K562 (cell line): ENCODE data around the gene TMEM255A. TPM values are rescaled to one million over a fixed set of nuclear protein-coding genes. Genes with fewer than 3 reads are reported as not detected.
A peak's percentile ranks its signal among the peaks of the same experiment; 100 is the strongest.

ENCODE experiments used
- ATAC-seq: fragments of 200-7000 bp; cut with Tn5 transposase; 3 replicates; pipeline ENCODE4 v1.9.1; 2020; ENCODE audit warnings: moderate library complexity
- BruUV-seq: library from RNA; stranded (reverse); fragments of 400-500 nt; replicated peaks from 2 replicates; lab custom pipeline; 2021; lab: Mats Ljungman, UMichigan
- CTCF ChIA-PET: fragments of 300-600 bp; formaldehyde crosslinking; extraction: SDS; loops from one replicate; lab custom pipeline; 2021; ENCODE audit warnings: low intra/inter-chr PET ratio; lab: Yijun Ruan, JAX
- POLR2A ChIA-PET: fragments of 300-600, 350-650 bp; sonication (Branson Sonifier 250); formaldehyde crosslinking; extraction: SDS; loops from one replicate; lab custom pipeline; 2021; ENCODE audit warnings: antibody characterized with exemption, inconsistent platforms; lab: Yijun Ruan, JAX
- DNase-seq, 4 experiments: peaks; one replicate each; pipeline versions ENCODE4 v3.0.0 to v3.0.0-alpha.2; 2011 to 2018; ENCODE audit warnings: low spot score in 3 of 4, mixed read lengths in 3 of 4; ENCODE audit errors: extremely low read depth in 1 of 4
- FAIRE-seq: peaks from 2 replicates; lab custom pipeline; 2011; peaks lifted over from hg19 to GRCh38; lab: Jason Lieb, UNC
- H2AFZ ChIP-seq: 2 replicates; pipeline ENCODE4 v1.6.0; 2011; ENCODE audit warnings: low read depth, low read length, control low read depth, inconsistent platforms
- H3K27ac ChIP-seq: fragments of 200-600 bp; 3 replicates; pipeline ENCODE4 v1.8.0; 2011; ENCODE audit warnings: low read depth, mild to moderate bottlenecking, control low read depth, inconsistent platforms, low read length, moderate library complexity, mixed read lengths; ENCODE audit errors: extremely low read depth
- H3K27me3 ChIP-seq, 2 experiments: fragments of 300-600 bp in 1 of 2; 2 replicates in 1 of 2; 3 replicates in 1 of 2; pipeline versions ENCODE4 v1.6.0 to v1.8.0; 2011; ENCODE audit warnings: inconsistent platforms in 2 of 2, low read length in 2 of 2, mild to moderate bottlenecking in 1 of 2, mixed read lengths in 1 of 2, moderate library complexity in 1 of 2; ENCODE audit not compliant: control insufficient read depth in 2 of 2, insufficient read depth in 2 of 2
- H3K36me3 ChIP-seq: fragments of 300-600 bp; 3 replicates; pipeline ENCODE4 v1.8.0; 2011; ENCODE audit warnings: mild to moderate bottlenecking, low read length, inconsistent platforms; ENCODE audit not compliant: control insufficient read depth, insufficient read depth
- H3K4me1 ChIP-seq, 2 experiments: fragments of 200-600 bp in 1 of 2; replicated peaks in 1 of 2; 2 replicates in 1 of 2; 3 replicates in 1 of 2; pipeline versions ENCODE4 v1.5.1 to v1.8.0; 2011; ENCODE audit warnings: inconsistent platforms in 2 of 2, low read length in 2 of 2, mild to moderate bottlenecking in 1 of 2, mixed read lengths in 1 of 2, moderate library complexity in 1 of 2; ENCODE audit not compliant: control insufficient read depth in 2 of 2, insufficient read depth in 2 of 2
- H3K4me2 ChIP-seq: 2 replicates; pipeline ENCODE4 v1.6.1; 2011; ENCODE audit warnings: low read length, control low read depth, inconsistent platforms, mixed read lengths; ENCODE audit not compliant: insufficient read depth
- H3K4me3 ChIP-seq: fragments of 200-600 bp; sonication (generic), shearing (Covaris generic); 2 replicates; pipeline ENCODE4 v1.5.1; 2016; ENCODE audit warnings: control low read depth, inconsistent platforms
- H3K79me2 ChIP-seq: fragments of 200-600 bp; 3 replicates; pipeline ENCODE4 v1.8.0; 2011; ENCODE audit warnings: low read length, inconsistent platforms; ENCODE audit not compliant: control insufficient read depth, insufficient read depth
- H3K9ac ChIP-seq, 2 experiments: 2 replicates each; pipeline versions ENCODE4 v1.6.0 to v1.6.1; 2011; ENCODE audit warnings: low read depth in 2 of 2, low read length in 2 of 2, control low read depth in 1 of 2, inconsistent platforms in 1 of 2, mild to moderate bottlenecking in 1 of 2, mixed read lengths in 1 of 2; ENCODE audit not compliant: insufficient read depth in 1 of 2
- H3K9me1 ChIP-seq: one replicate; pipeline ENCODE4 v1.6.0; 2011; ENCODE audit warnings: inconsistent platforms, mild to moderate bottlenecking, low read length, moderate library complexity; ENCODE audit not compliant: control insufficient read depth, insufficient read depth
- H3K9me3 ChIP-seq: replicated peaks from 2 replicates; pipeline ENCODE4 v1.5.1; 2011; ENCODE audit warnings: low read depth, low read length, inconsistent platforms; ENCODE audit not compliant: control insufficient read depth, insufficient read depth
- H4K20me1 ChIP-seq: replicated peaks from 2 replicates; pipeline ENCODE4 v1.6.1; 2011; ENCODE audit warnings: low read length, inconsistent platforms, mixed read lengths; ENCODE audit not compliant: control insufficient read depth, insufficient read depth
- ARHGAP35 ChIP-seq: fragments of 450-650 bp; IDR thresholded peaks from 2 replicates; pipeline ENCODE4 v1.6.1; 2018; ENCODE audit not compliant: partially characterized antibody
- BACH1 ChIP-seq: fragments of 200-800 bp; sonication (Bioruptor generic); IDR thresholded peaks from 2 replicates; pipeline ENCODE4 v1.6.1; 2016; ENCODE audit warnings: missing genetic modification characterization, missing compliant biosample characterization
- CTBP1 ChIP-seq: fragments of 450-650 bp; IDR thresholded peaks from 2 replicates; pipeline ENCODE4 v1.6.1; 2016; ENCODE audit warnings: borderline replicate concordance
- EGR1 ChIP-seq: fragments of 450-650 bp; conservative IDR thresholded peaks from 2 replicates; pipeline ENCODE4 v1.6.1; 2017; ENCODE audit warnings: mild to moderate bottlenecking
- EWSR1 ChIP-seq: fragments of 450-650 bp; IDR thresholded peaks from 2 replicates; pipeline ENCODE4 v1.6.1; 2018; ENCODE audit warnings: borderline replicate concordance, mild to moderate bottlenecking, low read depth, moderate library complexity; ENCODE audit not compliant: partially characterized antibody
- GATAD2B ChIP-seq: fragments of 450-650 bp; IDR thresholded peaks from 2 replicates; pipeline ENCODE4 v1.6.1; 2017; ENCODE audit warnings: mild to moderate bottlenecking, borderline replicate concordance
- HOXB6 ChIP-seq: fragments of 250-450 bp; sonication (Bioruptor Pico); IDR thresholded peaks from 2 replicates; pipeline ENCODE4 v1.5.1; 2022; ENCODE audit warnings: mild to moderate bottlenecking, borderline replicate concordance
- MAFF ChIP-seq: IDR thresholded peaks from 2 replicates; pipeline ENCODE4 v1.6.1; 2012; ENCODE audit warnings: low read length, improper control_type of control experiment
- MBD1 ChIP-seq: fragments of 250-450 bp; sonication (Bioruptor Pico); IDR thresholded peaks from 2 replicates; pipeline ENCODE4 v1.8.0; 2022; ENCODE audit warnings: inconsistent platforms
- SRSF9 ChIP-seq: fragments of 200-400 bp; formaldehyde crosslinking; IDR thresholded peaks from 2 replicates; pipeline ENCODE4 v1.6.1; 2017; ENCODE audit warnings: low read depth, low read length, borderline replicate concordance
- TEAD2 ChIP-seq: fragments of 450-650 bp; IDR thresholded peaks from 2 replicates; pipeline ENCODE4 v1.6.1; 2016; ENCODE audit warnings: missing genetic modification characterization, control low read depth, missing compliant biosample characterization
- ZKSCAN3 ChIP-seq: fragments of 250-450 bp; sonication (Bioruptor Pico); IDR thresholded peaks from 2 replicates; pipeline ENCODE4 v1.4.0; 2020
- ZNF431 ChIP-seq: sonication (generic); formaldehyde crosslinking; IDR thresholded peaks from 2 replicates; pipeline ENCODE4 v1.8.0; 2022; ENCODE audit warnings: mild to moderate bottlenecking, missing genetic modification reagents
- WGBS: fragments of 100-300 bp; shearing (Covaris generic); methylation state at CpG from one replicate; pipeline ENCODE4 v1.1.6; 2016; ENCODE audit warnings: low coverage, mixed read lengths; ENCODE audit not compliant: insufficient coverage; ENCODE audit errors: missing lambda C conversion rate; 5-methylcytosine and 5-hydroxymethylcytosine counted together
- in situ Hi-C: fragments of 300-500 bp; cut with MboI; formaldehyde crosslinking; loops from 4 replicates; pipeline ENCODE4 v1.15.0; 2018; ENCODE audit warnings: inconsistent platforms, mixed read lengths
- intact Hi-C: fragments of 100-400 bp; cut with micrococcal nuclease; formaldehyde crosslinking; loops from 2 replicates; pipeline ENCODE4 v1.14.2; 2022
- polyA plus RNA-seq, 8 experiments: library from polyadenylated mRNA; depleted of rRNA in 4 of 8; stranded (reverse) in 5 of 8; unstranded in 3 of 8; fragments of >200 nt; fragmentation: Nextera tagmentation in 2 of 8; fragmentation: Illumina TruSeq in 1 of 8; extraction: Ambion mirVana in 2 of 8; extraction: Trizol in 1 of 8; gene quantifications; 2 replicates each; pipeline versions ENCODE4 v1.2.1 to v1.2.3, GENCODE V29; 2011 to 2014; ENCODE audit warnings: inconsistent platforms in 1 of 8, missing spikeins in 1 of 8
- total RNA-seq, 7 experiments: library from RNA; depleted of rRNA in 6 of 7; stranded (reverse); fragments of >200 nt in 6 of 7; fragmentation: Illumina TruSeq in 2 of 7; extraction: Trizol in 2 of 7; gene quantifications; 2 replicates each; pipeline versions ENCODE4 v1.2.1 to v1.2.3, GENCODE V29; 2011 to 2021; ENCODE audit warnings: low replicate concordance in 1 of 7
- TF ChIP-seq, protein P1 (sequence below): fragments of 450-650 bp; IDR thresholded peaks from 2 replicates; pipeline ENCODE4 v1.6.1; 2017; ENCODE audit warnings: antibody characterized with exemption
- TF ChIP-seq, protein P2 (sequence below), 2 experiments: fragments of 450-650 bp in 1 of 2; sonication (generic) in 1 of 2; formaldehyde crosslinking in 1 of 2; IDR thresholded peaks in 1 of 2; conservative IDR thresholded peaks in 1 of 2; 2 replicates each; pipeline versions ENCODE4 v1.6.1 to v1.8.1; 2016 to 2023; ENCODE audit warnings: mild to moderate bottlenecking in 2 of 2, moderate library complexity in 2 of 2, inconsistent platforms in 1 of 2, missing genetic modification reagents in 1 of 2
- TF ChIP-seq, protein P3 (sequence below): sonication (generic); formaldehyde crosslinking; IDR thresholded peaks from 2 replicates; pipeline ENCODE4 v1.8.0; 2022; ENCODE audit warnings: missing genetic modification reagents, mild to moderate bottlenecking, moderate library complexity, borderline replicate concordance

Gene TMEM255A
- total and polyA plus RNA-seq, 9 of the 15 experiments (the other 6 are each of a cell fraction or from before 2014, with no cell fraction given) = 0.01 TPM; not detected in 8

DNA sequence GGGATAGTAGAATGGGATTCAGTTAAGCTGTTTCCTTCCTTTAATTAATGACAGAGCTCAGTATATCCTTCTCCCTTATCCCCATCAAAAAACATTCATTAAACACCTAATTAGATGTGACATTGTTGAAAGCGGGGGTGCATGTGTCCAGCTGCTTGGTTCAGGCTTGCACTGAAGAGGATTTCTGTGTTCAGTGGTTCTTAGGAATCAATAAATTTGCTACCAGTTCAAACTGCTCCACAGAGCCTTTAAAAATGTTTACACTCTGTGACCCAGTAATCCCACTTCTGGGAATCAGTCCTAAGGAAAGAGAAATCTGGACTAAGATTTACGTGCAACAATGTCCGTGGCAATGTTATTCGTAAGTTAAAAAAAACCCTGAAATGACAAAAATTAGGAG lies 7.2 kb upstream of the TMEM255A start (continued):
- TF ChIP-seq, protein P1, sequence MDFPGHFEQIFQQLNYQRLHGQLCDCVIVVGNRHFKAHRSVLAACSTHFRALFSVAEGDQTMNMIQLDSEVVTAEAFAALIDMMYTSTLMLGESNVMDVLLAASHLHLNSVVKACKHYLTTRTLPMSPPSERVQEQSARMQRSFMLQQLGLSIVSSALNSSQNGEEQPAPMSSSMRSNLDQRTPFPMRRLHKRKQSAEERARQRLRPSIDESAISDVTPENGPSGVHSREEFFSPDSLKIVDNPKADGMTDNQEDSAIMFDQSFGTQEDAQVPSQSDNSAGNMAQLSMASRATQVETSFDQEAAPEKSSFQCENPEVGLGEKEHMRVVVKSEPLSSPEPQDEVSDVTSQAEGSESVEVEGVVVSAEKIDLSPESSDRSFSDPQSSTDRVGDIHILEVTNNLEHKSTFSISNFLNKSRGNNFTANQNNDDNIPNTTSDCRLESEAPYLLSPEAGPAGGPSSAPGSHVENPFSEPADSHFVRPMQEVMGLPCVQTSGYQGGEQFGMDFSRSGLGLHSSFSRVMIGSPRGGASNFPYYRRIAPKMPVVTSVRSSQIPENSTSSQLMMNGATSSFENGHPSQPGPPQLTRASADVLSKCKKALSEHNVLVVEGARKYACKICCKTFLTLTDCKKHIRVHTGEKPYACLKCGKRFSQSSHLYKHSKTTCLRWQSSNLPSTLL = no peak
- TF ChIP-seq EWSR1 = no peak
- TF ChIP-seq ZNF431 (CRISPR knock-in tag) = no peak
- no peak for TF ChIP-seq ARHGAP35
- TF ChIP-seq HOXB6 = no peak
- no peak for TF ChIP-seq CTBP1
- no peak for TF ChIP-seq MAFF
- TF ChIP-seq, all 486 proteins: peak for 0

DNA sequence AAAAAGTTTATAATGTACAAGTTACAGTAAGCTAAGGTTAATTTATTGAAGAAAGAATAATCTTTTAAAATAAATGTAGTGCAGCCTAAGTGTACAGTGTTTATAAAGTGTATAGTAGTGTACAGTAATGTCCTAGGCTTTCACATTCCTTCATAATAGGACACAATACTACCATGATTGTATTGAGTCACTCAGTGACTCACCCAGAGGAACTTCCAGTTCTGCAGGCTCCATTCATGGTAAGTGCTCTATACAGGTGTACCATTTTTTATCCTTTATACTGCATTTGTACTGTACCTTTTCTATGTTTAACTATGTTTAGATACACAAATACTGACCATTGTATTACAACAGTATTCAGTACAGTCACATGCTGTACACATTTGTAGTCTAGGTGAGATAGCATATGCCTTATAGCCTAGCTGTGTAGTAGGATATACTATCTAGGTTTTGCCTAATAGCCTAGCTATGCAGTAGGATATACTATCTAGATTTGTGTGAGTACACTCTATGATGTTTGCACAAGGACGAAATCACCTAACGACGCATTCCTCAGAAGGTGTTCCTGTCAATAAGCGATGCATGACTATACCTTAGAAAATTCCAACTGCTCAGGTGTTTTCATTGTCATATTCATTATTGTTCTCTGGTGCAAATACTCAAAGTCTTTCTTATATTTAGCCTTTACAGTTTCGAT lies 5.5 kb upstream of the TMEM255A start:
- Histone ChIP-seq H3K36me3 (no peaks in the 10 kb centered on the region), H3K9ac (no peak overlapping the region), H3K4me2 (no peak overlapping the region), H3K4me1 (no peaks in the 10 kb centered on the region), H4K20me1 (no peaks in the 10 kb centered on the region), H3K79me2 (no peaks in the 10 kb centered on the region), H3K27me3 (peaks cover 3 to 5% of the 10 kb centered on the region in 2 experiments; a peak in 2 of 5 replicates), H3K27ac (no peak overlapping the region), H3K9me1 (no peaks in the 10 kb centered on the region), H3K4me3 (no peak overlapping the region), H2AFZ (no peak overlapping the region), H3K9me3 (no peaks in the 10 kb centered on the region)
- no TSS peak for BruUV-seq
- POLR2A ChIA-PET = no interaction called here
- WGBS = 20% methylated on average over 5 of the region's 5 CpGs
- FAIRE-seq = no peak
- CTCF ChIA-PET = no interaction called here
- in situ Hi-C loops (no loop called here), intact Hi-C loops (no loop called here)
- no peak for ATAC-seq
- DNase-seq = no peak
- TF ChIP-seq MBD1 = no peak
- TF ChIP-seq GATAD2B = no peak
- TF ChIP-seq BACH1 (tag) = no peak
- no peak for TF ChIP-seq TEAD2
- TF ChIP-seq, protein P2, sequence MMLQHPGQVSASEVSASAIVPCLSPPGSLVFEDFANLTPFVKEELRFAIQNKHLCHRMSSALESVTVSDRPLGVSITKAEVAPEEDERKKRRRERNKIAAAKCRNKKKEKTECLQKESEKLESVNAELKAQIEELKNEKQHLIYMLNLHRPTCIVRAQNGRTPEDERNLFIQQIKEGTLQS (IDR thresholded peaks at IDR 0.05) = peak; percentile 29; the same call in 1 of the 2 replicates
- TF ChIP-seq, protein P2 (CRISPR knock-in tag; conservative IDR thresholded peaks at IDR 0.05) = no peak
- TF ChIP-seq SRSF9 = no peak
- TF ChIP-seq EGR1 = no peak
- TF ChIP-seq, protein P3, sequence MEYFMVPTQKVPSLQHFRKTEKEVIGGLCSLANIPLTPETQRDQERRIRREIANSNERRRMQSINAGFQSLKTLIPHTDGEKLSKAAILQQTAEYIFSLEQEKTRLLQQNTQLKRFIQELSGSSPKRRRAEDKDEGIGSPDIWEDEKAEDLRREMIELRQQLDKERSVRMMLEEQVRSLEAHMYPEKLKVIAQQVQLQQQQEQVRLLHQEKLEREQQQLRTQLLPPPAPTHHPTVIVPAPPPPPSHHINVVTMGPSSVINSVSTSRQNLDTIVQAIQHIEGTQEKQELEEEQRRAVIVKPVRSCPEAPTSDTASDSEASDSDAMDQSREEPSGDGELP (CRISPR knock-in tag) = no peak
- no peak for TF ChIP-seq ZKSCAN3
